Cardiac muscle cell (in vitro differentiated cells and primary cell): ENCODE data around the gene MACROD1. TPM values are rescaled to one million over a fixed set of nuclear protein-coding genes. Genes with fewer than 3 reads are reported as not detected.
"Not testable (repeated sequence)": the region's sequence is repeated elsewhere in the genome, so short reads cannot be mapped to it uniquely, and the experiment has no call there.

ENCODE experiments used
- DNase-seq, 2 donors: peaks; one replicate each; pipeline versions ENCODE4 v3.0.0 to v3.0.0-alpha.2; 2010 to 2017; ENCODE audit warnings: low read depth in 1 of 2, low spot score in 1 of 2
- H3K27ac ChIP-seq: fragments of 200-600 bp; sonication (generic); 2 replicates; pipeline ENCODE4 v1.5.1; 2016
- H3K27me3 ChIP-seq: fragments of 200-600 bp; sonication (generic); 2 replicates; pipeline ENCODE4 v1.6.0; 2016; ENCODE audit warnings: control low read depth
- H3K36me3 ChIP-seq: fragments of 200-600 bp; sonication (generic); 2 replicates; pipeline ENCODE4 v1.5.1; 2016; ENCODE audit warnings: control low read depth
- H3K4me1 ChIP-seq: fragments of 200-600 bp; sonication (generic); 2 replicates; pipeline ENCODE4 v1.8.1; 2017; ENCODE audit warnings: low read depth, mild to moderate bottlenecking, mixed run types
- H3K4me3 ChIP-seq: fragments of 200-600 bp; sonication (generic); 2 replicates; pipeline ENCODE4 v1.5.1; 2016; ENCODE audit warnings: mild to moderate bottlenecking
- H3K9me3 ChIP-seq: fragments of 200-600 bp; sonication (generic); 2 replicates; pipeline ENCODE4 v1.5.1; 2017; ENCODE audit warnings: low read depth, mild to moderate bottlenecking, control low read depth
- CTCF ChIP-seq: IDR thresholded peaks from 2 replicates; pipeline ENCODE4 v1.5.1; 2012; ENCODE audit warnings: low read depth, mild to moderate bottlenecking, low read length
- polyA plus RNA-seq: library from polyadenylated mRNA; unstranded; fragments of >200 nt; fragmentation: Nextera tagmentation; extraction: Ambion mirVana; gene quantifications from 2 replicates; pipeline ENCODE4 v1.2.1, GENCODE V29; 2016
- total RNA-seq: library from RNA; depleted of rRNA; stranded (reverse); fragments of >200 nt; gene quantifications from 2 replicates; pipeline ENCODE4 v1.2.3, GENCODE V29; 2016

Gene MACROD1
- total and polyA plus RNA-seq, 2 experiments from 2014 or later: 134 to 156 TPM

GRCh38 chr11:64051297-64051696, 114.6 kb downstream of the MACROD1 start:
- Histone ChIP-seq H3K9me3 (no peaks in the 10 kb centered on the region), H3K27me3 (no peaks in the 10 kb centered on the region), H3K4me1 (peaks cover 6% of the 10 kb centered on the region), H3K27ac (no peak overlapping the region), H3K36me3 (no peaks in the 10 kb centered on the region), H3K4me3 (no peak overlapping the region)
- DNase-seq: no peak
- no peak for TF ChIP-seq CTCF

- Histone ChIP-seq H3K36me3 (no peaks in the 10 kb centered on the region), H3K27me3 (no peaks in the 10 kb centered on the region), H3K4me1 (peaks cover 6% of the 10 kb centered on the region), H3K9me3 (no peaks in the 10 kb centered on the region), H3K27ac (no peak overlapping the region), H3K4me3 (no peak overlapping the region)
- no peak for DNase-seq
- no peak for TF ChIP-seq CTCF
These were observed 116.4 kb downstream of the MACROD1 start for GRCh38 chr11:64049509-64049908.

GRCh38 chr11:64048042-64048854, 117.7 kb downstream of the MACROD1 start:
- Histone ChIP-seq H3K4me1 (peaks cover 6% of the 10 kb centered on the region), H3K36me3 (no peaks in the 10 kb centered on the region), H3K4me3 (no peak overlapping the region), H3K27ac (peak overlapping the region; percentile 60), H3K9me3 (no peaks in the 10 kb centered on the region), H3K27me3 (no peaks in the 10 kb centered on the region)
- peak in 1 of 2 donors; percentile 35 for DNase-seq
- no peak for TF ChIP-seq CTCF

- not testable (repeated sequence) for H3K27me3 ChIP-seq, H3K9me3 ChIP-seq, H3K4me3 ChIP-seq, DNase-seq, H3K4me1 ChIP-seq, H3K27ac ChIP-seq, H3K36me3 ChIP-seq
These were observed 118.5 kb downstream of the MACROD1 start for GRCh38 chr11:64047373-64047772.

GRCh38 chr11:64045700-64046099, 120.2 kb downstream of the MACROD1 start:
- H3K27ac ChIP-seq: no peak overlapping the region
- TF ChIP-seq CTCF: no peak
- H3K27me3 ChIP-seq: no peaks in the 10 kb centered on the region
- no peaks in the 10 kb centered on the region for H3K36me3 ChIP-seq
- peaks cover 6% of the 10 kb centered on the region for H3K4me1 ChIP-seq
- H3K4me3 ChIP-seq: no peak overlapping the region
- no peaks in the 10 kb centered on the region for H3K9me3 ChIP-seq
- no peak for DNase-seq

GRCh38 chr11:64044730-64045393, 121.1 kb downstream of the MACROD1 start:
- Histone ChIP-seq H3K9me3 (no peaks in the 10 kb centered on the region), H3K36me3 (no peaks in the 10 kb centered on the region), H3K27me3 (no peaks in the 10 kb centered on the region), H3K4me1 (peaks cover 6% of the 10 kb centered on the region), H3K4me3 (no peak overlapping the region), H3K27ac (no peak overlapping the region)
- no peak for DNase-seq
- TF ChIP-seq CTCF: no peak
